SK-N-MC (cell line): ENCODE results near the gene CACNA2D2.

Experiments
- FOXP2 ChIP-seq: optimal IDR thresholded peaks from 2 replicates; pipeline ENCODE3; 2011; ENCODE audit warnings: mild to moderate bottlenecking, moderate library complexity; ENCODE audit not compliant: insufficient read depth; ENCODE audit errors: extremely low read length, control extremely low read depth
- POLR2AphosphoS5 ChIP-seq: IDR thresholded peaks from 2 replicates; pipeline ENCODE4 v1.6.1; 2012; ENCODE audit warnings: mild to moderate bottlenecking, low read depth, low read length, borderline replicate concordance

DNA sequence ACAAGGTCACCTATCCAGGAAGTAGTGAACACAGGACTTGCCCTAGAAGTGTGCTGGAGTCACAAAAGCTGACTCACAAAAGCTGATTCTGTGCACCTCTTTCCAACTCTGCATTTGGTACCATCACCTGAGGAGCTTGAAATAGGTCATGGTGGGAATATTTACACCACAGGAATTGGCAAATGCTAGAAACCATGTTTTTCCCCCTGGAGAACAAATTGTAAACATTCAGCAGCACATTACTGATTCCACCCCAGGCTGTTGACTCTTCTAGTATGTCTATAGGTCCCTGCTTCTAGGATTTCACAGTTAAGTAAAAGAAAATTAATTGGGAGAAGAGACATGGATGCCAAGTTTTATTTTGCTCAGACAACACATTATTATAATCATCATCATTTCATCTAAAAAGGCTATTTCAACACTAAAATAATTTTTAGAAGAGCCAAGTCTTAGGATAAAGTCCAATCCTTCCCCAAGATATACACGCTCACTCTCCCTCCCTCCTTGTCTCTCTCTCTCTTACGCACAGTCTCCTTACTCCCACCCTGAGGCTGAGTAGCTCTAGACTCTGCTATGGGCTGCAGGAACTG lies 24.7 kb downstream of the CACNA2D2 start:
- TF ChIP-seq POLR2AphosphoS5 (no peak), FOXP2 (no peak)
